Large intestine (tissue), 12 donors: ENCODE results near the gene DDX43. TPM values are rescaled to one million over a fixed set of nuclear protein-coding genes. Genes with fewer than 3 reads are reported as not detected.

Experiments
- DNase-seq, 2 donors: peaks; one replicate each; pipeline versions ENCODE4 v3.0.0 to v3.0.0-alpha.2; 2013
- H3K27ac ChIP-seq: one replicate; pipeline ENCODE4 v1.5.1; 2013; ENCODE audit warnings: low read length
- H3K27me3 ChIP-seq: 2 replicates; pipeline ENCODE4 v1.6.1; 2013; ENCODE audit warnings: low read length; ENCODE audit not compliant: control insufficient read depth, insufficient read depth
- H3K36me3 ChIP-seq: 2 replicates; pipeline ENCODE4 v1.6.1; 2013; ENCODE audit warnings: low read length; ENCODE audit not compliant: control insufficient read depth, insufficient read depth
- H3K4me1 ChIP-seq: one replicate; pipeline ENCODE4 v1.6.1; 2013; ENCODE audit warnings: low read length; ENCODE audit not compliant: control insufficient read depth, insufficient read depth
- H3K4me3 ChIP-seq: one replicate; pipeline ENCODE4 v1.5.1; 2013; ENCODE audit warnings: low read length
- H3K9me3 ChIP-seq: one replicate; pipeline ENCODE4 v1.6.1; 2013; ENCODE audit warnings: mild to moderate bottlenecking, low read depth, low read length, moderate library complexity; ENCODE audit not compliant: control insufficient read depth
- WGBS: methylation state at CpG from one replicate; pipeline ENCODE4 v1.1.5; 2013; ENCODE audit warnings: low lambda C conversion rate; ENCODE audit not compliant: insufficient coverage; 5-methylcytosine and 5-hydroxymethylcytosine counted together
- long read RNA-seq, 11 donors: transcript quantifications; one replicate each; lab custom pipeline, GENCODE V29; 2026
- polyA plus RNA-seq: library from polyadenylated mRNA; unstranded; fragments of 120-200 nt; gene quantifications from one replicate; pipeline ENCODE4 v1.2.1, GENCODE V29; 2013

DDX43 gene
- 0.63 TPM for polyA plus RNA-seq
- long read RNA-seq, donor 1: 0 reads
- long read RNA-seq, donor 2, partial matches to known transcripts: 0 of 1 reads
- long read RNA-seq, donor 2, other reads (novel, unspliced or antisense): 0 of 1 reads
- long read RNA-seq, donor 3, partial matches to known transcripts: 0 of 2 reads
- long read RNA-seq, donor 3, other reads (novel, unspliced or antisense): 0 of 2 reads
- long read RNA-seq, donor 4: 0 reads
- long read RNA-seq, donor 5: 0 reads
- long read RNA-seq, donor 6: 0 reads
- long read RNA-seq, donor 7: 0 reads
- long read RNA-seq, donor 8: 0 reads
- long read RNA-seq, donor 9: 0 reads
- long read RNA-seq, donor 10: 0 reads
- long read RNA-seq, donor 11: 0 reads

DNA sequence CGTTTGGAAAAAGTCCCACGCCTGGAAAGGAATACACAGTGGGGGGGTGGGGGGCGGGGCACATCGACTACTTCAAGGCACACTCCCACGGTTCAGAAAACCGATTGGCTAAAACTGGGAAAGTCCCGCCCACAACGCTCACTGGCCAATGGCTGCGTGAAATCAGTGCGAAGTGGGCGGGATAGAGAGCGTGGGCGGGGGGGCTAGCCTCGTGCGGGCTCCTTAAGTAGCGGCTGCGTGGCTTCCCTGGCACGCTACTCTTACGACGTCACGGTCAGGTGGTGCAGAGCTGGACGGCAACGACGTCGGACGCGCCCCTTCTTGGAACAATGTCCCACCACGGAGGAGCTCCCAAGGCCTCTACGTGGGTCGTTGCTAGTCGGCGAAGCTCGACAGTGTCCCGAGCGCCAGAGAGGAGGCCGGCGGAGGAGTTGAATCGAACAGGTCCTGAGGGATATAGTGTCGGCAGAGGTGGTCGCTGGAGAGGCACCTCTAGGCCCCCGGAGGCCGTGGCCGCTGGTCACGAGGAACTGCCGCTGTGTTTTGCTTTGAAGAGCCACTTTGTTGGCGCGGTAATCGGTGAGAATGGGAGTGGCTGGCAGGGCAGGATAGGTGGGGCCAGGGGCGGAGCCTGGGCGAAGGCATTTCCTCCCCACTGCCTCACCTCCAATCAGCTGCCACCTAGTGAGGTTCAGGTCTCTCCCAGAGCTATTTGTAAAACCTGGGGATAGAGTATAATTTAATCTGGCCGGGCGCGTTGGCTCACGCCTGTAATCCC lies at the start of gene DDX43:
Gene DDX43, plus strand, starts transcription at position 252 of the 778 bp plus-strand sequence. Its CDS starts 78 bp downstream, at position 330.
- Histone ChIP-seq H3K4me3 (peak within 1 kb of the TSS; percentile 13), H3K27ac (no peak within 1 kb of the TSS)

DNA sequence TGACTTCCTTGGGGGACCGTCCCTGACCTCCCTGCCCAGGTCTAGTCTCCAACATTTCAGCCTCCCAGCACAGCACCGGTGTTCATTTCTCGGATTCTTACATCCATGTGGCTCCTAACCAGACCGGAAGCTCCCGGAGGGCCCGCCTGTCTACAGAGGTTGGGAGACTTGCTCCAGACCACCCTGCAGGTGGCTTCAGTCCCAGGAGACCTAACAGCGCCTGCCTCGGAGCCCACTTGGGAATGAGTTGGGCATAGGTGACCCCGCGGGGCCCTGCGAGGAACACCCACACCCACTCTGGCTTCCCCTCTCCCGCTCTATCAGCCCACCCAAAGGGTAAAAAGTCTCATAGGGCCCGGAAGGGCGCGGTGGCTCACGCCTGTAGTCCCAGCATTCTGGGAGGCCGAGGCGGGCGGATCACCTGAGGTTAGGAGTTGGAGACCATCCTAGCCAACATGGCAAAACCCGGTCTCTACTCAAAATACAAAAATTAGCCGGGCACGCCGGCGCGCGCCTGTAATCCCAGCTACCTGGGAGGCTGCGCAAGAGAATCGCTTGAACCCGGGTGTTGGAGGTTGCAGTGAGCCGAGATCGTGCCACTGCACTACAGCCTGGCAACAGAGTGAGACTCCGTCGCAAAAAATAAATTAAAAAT lies 46.0 kb upstream of the DDX43 start:
- no peaks in the 10 kb centered on the region for H3K4me1 ChIP-seq
- H3K27ac ChIP-seq: no peak overlapping the region
- no peak overlapping the region for H3K4me3 ChIP-seq
- H3K27me3 ChIP-seq: peaks cover 47% of the 10 kb centered on the region
- DNase-seq: no peak
- WGBS: 40% methylated on average over 3 of the region's 33 CpGs
- H3K9me3 ChIP-seq: peaks cover 5% of the 10 kb centered on the region
- H3K36me3 ChIP-seq: no peaks in the 10 kb centered on the region

More for the DNA sequence above, at the start of gene DDX43:
- peak in 1 of 2 donors; percentile 43 for DNase-seq
- no peaks in the 10 kb centered on the region for H3K36me3 ChIP-seq
- H3K27me3 ChIP-seq: no peaks in the 10 kb centered on the region
- 93% methylated on average over 10 of the region's 54 CpGs for WGBS
- peaks cover 5% of the 10 kb centered on the region for H3K9me3 ChIP-seq
- H3K4me1 ChIP-seq: no peaks in the 10 kb centered on the region

DNA sequence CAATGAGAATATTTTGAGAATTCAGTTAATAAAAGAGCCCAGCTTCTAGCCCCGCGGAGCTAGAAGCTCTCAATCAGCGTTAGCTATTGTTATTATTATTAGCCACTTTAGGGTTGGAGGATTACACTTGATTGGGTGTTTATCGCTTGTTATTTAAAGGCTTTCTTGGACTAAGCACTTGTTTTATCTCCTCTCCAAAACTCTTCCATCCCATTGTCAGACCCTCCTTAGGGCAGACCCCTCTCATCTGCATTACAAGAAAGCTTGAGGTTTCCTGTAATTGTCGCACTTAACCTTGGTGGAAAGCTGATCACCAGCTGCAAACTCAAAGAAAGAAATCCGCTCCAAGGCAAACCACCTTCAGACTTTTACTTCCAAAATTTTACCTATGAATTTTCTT lies 45.3 kb upstream of the DDX43 start:
- WGBS: no CpG with 5 or more reads among the region's 6 CpGs
- peaks cover 51% of the 10 kb centered on the region for H3K27me3 ChIP-seq
- peaks cover 9% of the 10 kb centered on the region for H3K9me3 ChIP-seq
- no peak for DNase-seq
- no peaks in the 10 kb centered on the region for H3K36me3 ChIP-seq
- H3K4me3 ChIP-seq: no peak overlapping the region
- no peak overlapping the region for H3K27ac ChIP-seq
- no peaks in the 10 kb centered on the region for H3K4me1 ChIP-seq

DNA sequence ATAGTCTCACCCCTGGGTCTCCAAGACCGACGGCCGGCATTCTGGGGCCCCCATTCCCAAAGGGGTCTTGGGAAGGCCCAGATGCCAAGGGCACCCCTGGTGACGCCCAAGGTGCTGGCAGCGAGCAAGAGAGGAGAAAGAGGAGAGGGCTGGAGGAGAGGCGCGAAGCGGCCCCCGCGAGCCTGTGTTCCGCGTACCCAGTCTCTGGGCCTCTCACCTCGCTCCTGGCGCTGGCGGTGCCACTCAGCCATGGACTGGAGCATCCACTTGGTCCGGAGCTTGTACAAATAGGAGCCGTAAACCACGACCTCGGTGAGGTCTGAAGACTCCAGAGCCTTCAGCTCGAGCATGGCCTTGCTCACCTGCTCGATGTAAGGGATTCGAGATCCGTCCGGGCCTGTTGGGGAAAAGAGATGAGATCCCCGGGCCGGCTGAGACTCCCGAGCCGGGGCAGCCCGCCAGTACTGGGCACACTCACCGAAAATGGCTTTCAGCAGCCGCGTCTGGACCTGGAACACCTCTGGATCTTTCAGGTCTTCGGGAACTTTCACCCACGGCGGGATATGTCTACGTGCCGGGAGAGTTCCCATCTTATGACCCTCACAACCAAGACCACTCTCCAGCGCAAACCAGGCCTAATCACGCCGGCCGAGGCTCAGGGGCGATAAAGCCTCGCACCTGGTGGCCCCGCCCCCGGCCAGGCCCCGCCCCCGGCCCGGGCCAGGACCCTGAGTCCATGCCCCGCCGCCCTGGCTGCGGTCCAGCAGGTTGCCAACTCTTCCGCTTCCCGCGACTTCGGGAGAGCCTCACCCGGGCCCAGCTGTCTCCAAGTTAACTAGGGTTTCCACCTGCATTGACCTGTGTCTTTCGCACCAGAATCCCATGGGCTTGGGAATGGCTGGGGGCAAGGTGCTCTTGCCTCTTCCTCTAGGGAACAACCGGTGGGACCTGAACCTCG lies 40.7 kb upstream of the DDX43 start, which contains the start of gene DPPA5:
Gene DPPA5, minus strand, starts transcription at position 641 of the 958 bp plus-strand sequence. Its CDS starts 51 bp downstream, at position 590.
- H3K4me3 ChIP-seq: no peak within 1 kb of the TSS
- no peak for DNase-seq
- no peaks in the 10 kb centered on the region for H3K4me1 ChIP-seq
- H3K27ac ChIP-seq: no peak within 1 kb of the TSS
- WGBS: no CpG with 5 or more reads among the region's 59 CpGs
- peaks cover 33% of the 10 kb centered on the region for H3K27me3 ChIP-seq
- H3K9me3 ChIP-seq: peaks cover 7% of the 10 kb centered on the region
- no peaks in the 10 kb centered on the region for H3K36me3 ChIP-seq

DNA sequence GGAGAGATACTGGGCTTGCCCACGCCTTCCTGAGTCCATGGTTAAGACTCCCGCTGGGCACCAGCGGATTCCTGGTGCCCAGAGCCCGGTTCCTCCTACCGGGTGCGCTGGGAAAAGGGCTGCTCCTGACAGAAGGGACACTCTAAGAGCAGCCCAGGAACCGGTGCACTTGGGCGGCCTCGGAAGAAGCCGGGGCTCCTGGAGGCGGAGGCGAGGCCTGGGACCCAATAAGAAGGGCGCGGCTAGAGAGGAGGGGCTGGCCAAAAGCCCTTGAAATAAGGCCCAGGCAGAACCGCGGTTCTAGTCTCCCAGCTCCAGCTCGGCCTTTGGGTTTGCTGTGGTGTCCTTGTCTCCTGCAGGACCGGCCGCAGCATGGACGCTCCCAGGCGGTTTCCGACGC lies 32.3 kb upstream of the DDX43 start, which contains the start of gene KHDC3L:
Gene KHDC3L, plus strand, starts transcription at position 301 of the 400 bp plus-strand sequence. Its CDS starts 72 bp downstream, at position 373.
- H3K27ac ChIP-seq: no peak within 1 kb of the TSS
- H3K4me3 ChIP-seq: no peak within 1 kb of the TSS
- peaks cover 3% of the 10 kb centered on the region for H3K27me3 ChIP-seq
- no peaks in the 10 kb centered on the region for H3K36me3 ChIP-seq
- DNase-seq: no peak
- no peaks in the 10 kb centered on the region for H3K4me1 ChIP-seq
- peaks cover 15% of the 10 kb centered on the region for H3K9me3 ChIP-seq
- WGBS: no CpG with 5 or more reads among the region's 23 CpGs

DNA sequence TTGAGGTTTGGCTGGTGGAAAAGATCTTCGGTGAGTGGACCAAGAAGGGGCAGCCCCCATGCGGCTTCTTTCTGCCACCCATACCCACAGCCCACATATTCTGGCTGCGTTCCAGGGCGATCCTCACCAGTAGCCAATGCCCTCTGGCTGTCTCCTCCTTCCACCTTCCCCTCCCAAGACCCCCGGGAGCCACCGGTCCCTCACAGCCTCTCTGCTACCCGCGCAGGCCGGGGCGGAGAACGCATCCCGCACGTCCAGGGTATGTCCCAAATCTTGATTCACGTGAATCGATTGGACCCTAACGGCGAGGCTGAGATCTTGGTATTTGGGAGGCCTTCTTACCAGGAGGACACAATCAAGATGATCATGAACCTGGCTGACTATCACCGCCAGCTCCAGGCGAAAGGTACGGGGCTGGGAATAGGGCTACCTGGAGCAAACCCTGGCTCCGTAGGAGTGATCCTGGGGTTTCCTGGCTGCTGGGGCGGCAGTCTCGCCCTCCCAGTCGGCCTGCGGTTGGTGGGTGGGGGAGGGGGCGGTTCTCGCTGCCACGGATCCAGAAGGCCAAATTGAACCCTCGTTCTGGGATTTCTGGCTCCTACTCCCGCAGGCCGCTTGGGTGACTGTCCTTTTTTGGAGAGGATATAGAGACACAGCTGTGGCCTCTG lies 31.6 kb upstream of the DDX43 start:
- Histone ChIP-seq H3K4me3 (no peak overlapping the region), H3K27me3 (peaks cover 5% of the 10 kb centered on the region), H3K9me3 (peaks cover 15% of the 10 kb centered on the region), H3K36me3 (no peaks in the 10 kb centered on the region), H3K4me1 (no peaks in the 10 kb centered on the region), H3K27ac (no peak overlapping the region)
- no peak for DNase-seq
- WGBS: no CpG with 5 or more reads among the region's 31 CpGs

DNA sequence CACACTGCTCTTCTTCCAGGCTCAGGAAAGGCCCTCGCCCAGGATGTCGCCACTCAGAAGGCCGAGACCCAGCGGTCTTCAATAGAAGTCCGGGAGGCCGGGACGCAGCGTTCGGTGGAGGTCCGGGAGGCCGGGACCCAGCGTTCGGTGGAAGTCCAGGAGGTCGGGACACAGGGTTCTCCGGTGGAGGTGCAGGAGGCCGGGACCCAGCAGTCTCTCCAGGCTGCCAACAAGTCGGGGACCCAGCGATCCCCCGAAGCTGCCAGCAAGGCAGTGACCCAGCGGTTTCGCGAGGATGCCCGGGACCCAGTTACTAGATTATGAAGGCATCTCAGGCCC lies 31.1 kb upstream of the DDX43 start:
- no peak for DNase-seq
- Histone ChIP-seq H3K4me1 (no peaks in the 10 kb centered on the region), H3K36me3 (no peaks in the 10 kb centered on the region), H3K9me3 (peaks cover 15% of the 10 kb centered on the region), H3K4me3 (no peak overlapping the region), H3K27me3 (peaks cover 5% of the 10 kb centered on the region), H3K27ac (no peak overlapping the region)
- no CpG with 5 or more reads among the region's 23 CpGs for WGBS

DNA sequence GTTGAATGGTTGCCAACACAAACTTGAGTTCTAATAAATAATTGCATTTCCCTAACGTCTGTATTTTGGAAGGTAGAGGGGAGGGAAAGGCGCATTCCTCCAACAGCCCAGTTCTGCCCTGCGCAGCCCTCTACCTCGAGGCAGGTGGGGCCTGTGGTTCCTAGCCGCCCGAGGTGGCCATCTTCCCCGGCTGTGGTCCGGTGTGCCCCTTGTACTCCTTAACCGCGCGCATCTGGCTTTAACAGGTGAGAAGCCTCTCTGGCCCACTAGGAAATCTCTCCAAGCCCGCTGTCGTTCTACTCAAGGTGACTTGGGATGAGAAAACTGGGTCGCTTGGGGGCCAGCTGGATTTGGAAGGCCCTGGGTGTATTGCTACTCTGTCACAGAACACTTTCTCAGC lies 30.5 kb upstream of the DDX43 start:
- peaks cover 15% of the 10 kb centered on the region for H3K9me3 ChIP-seq
- H3K36me3 ChIP-seq: no peaks in the 10 kb centered on the region
- no CpG with 5 or more reads among the region's 14 CpGs for WGBS
- no peaks in the 10 kb centered on the region for H3K4me1 ChIP-seq
- H3K4me3 ChIP-seq: no peak overlapping the region
- no peak overlapping the region for H3K27ac ChIP-seq
- no peak for DNase-seq
- H3K27me3 ChIP-seq: peaks cover 5% of the 10 kb centered on the region

DNA sequence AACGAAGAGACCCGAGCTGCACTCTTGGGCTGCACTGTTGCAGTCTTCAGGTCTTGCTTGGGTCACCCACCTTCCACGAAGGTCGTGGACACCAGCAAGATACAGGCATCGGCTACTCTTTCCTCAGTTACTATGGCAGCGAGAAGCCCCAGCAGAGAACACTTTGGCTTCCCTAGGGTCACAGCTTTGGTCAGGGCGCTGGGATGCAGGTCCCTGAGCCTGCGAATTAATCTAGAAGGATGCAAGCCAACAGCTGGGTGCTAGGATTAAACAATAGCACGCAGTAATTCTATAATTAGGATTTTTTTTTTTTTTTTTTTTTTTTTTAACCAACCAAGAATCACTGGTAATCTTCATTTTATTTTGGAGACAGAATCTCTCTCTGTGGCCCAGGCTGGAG lies 30.1 kb upstream of the DDX43 start:
- WGBS: 100% methylated on average over 2 of the region's 9 CpGs
- DNase-seq: no peak
- Histone ChIP-seq H3K4me1 (no peaks in the 10 kb centered on the region), H3K4me3 (no peak overlapping the region), H3K36me3 (no peaks in the 10 kb centered on the region), H3K27me3 (peaks cover 5% of the 10 kb centered on the region), H3K27ac (no peak overlapping the region), H3K9me3 (peaks cover 15% of the 10 kb centered on the region)
